ENCODE data around the gene PACSIN1.
A peak's percentile ranks its signal among the peaks of the same experiment; 100 is the strongest.

PACSIN1 gene

GRCh38 chr6:34511915-34512737 lies 46.2 kb downstream of the PACSIN1 start:
- no peak overlapping the region for H3K4ac ChIP-seq (ENCODE audit: low read depth, low read length)
- H4K12ac ChIP-seq (ENCODE audit: low read depth, low read length): no peak overlapping the region
- H3K4me3 ChIP-seq (ENCODE audit: low read depth, low read length): peak overlapping the region; percentile 8
- no peak overlapping the region for H2BK5ac ChIP-seq (ENCODE audit: low read depth, low read length, poor library complexity)
- no peak overlapping the region for H4K91ac ChIP-seq (ENCODE audit: low read depth, low read length)
- peaks cover 0 to 2% of the 10 kb centered on the region in 2 experiments for H3K4me1 ChIP-seq (ENCODE audit: control insufficient read depth in 1 of 2, insufficient read depth in 2 of 2, low read length in 2 of 2)
- no peaks in the 10 kb centered on the region for H3K79me2 ChIP-seq (ENCODE audit: control insufficient read depth, insufficient read depth, low read length, poor library complexity)
- H3K36me3 ChIP-seq (ENCODE audit: control insufficient read depth in 1 of 2, insufficient read depth in 2 of 2, low read length in 2 of 2): no peaks in the 10 kb centered on the region
- peaks cover 10% of the 10 kb centered on the region for H3K27me3 ChIP-seq (ENCODE audit: insufficient read depth, low read length)
- H3K14ac ChIP-seq (ENCODE audit: low read length): no peak overlapping the region
- no peak overlapping the region for H3K18ac ChIP-seq (ENCODE audit: low read length)
- H2BK12ac ChIP-seq (ENCODE audit: low read length): no peak overlapping the region
- H3K23ac ChIP-seq (ENCODE audit: low read length): no peak overlapping the region
- H3K4me2 ChIP-seq (ENCODE audit: low read length): no peak overlapping the region
- DNase-seq: no peak
- no peak overlapping the region for H3K9ac ChIP-seq (ENCODE audit: low read length)
- no peak overlapping the region for H4K8ac ChIP-seq (ENCODE audit: low read depth, low read length)
- H2AK5ac ChIP-seq (ENCODE audit: low read length): no peak overlapping the region
- no peak overlapping the region for H2BK120ac ChIP-seq (ENCODE audit: insufficient read depth, low read length, poor library complexity)
- H2AFZ ChIP-seq (ENCODE audit: insufficient read depth, low read length, poor library complexity): no peak overlapping the region
- no peaks in the 10 kb centered on the region for H3K79me1 ChIP-seq (ENCODE audit: low read length)
- H3K27ac ChIP-seq (ENCODE audit: low read depth, low read length): no peak overlapping the region
- no peaks in the 10 kb centered on the region for H3K9me3 ChIP-seq (ENCODE audit: insufficient read depth, low read depth, low read length)
- WGBS (ENCODE audit: extremely low coverage, insufficient coverage, insufficient read length): no CpG with 5 or more reads among the region's 12 CpGs

- no peak overlapping the region for H3K4ac ChIP-seq (ENCODE audit: low read depth, low read length)
- no peak overlapping the region for H2BK5ac ChIP-seq (ENCODE audit: low read depth, low read length, poor library complexity)
- no peak overlapping the region for H2BK12ac ChIP-seq (ENCODE audit: low read length)
- H2AFZ ChIP-seq (ENCODE audit: insufficient read depth, low read length, poor library complexity): no peak overlapping the region
- no peak overlapping the region for H3K9ac ChIP-seq (ENCODE audit: low read length)
- H3K4me1 ChIP-seq (ENCODE audit: control insufficient read depth in 1 of 2, insufficient read depth in 2 of 2, low read length in 2 of 2): peaks cover 0 to 2% of the 10 kb centered on the region in 2 experiments
- DNase-seq: no peak
- no peak overlapping the region for H2BK120ac ChIP-seq (ENCODE audit: insufficient read depth, low read length, poor library complexity)
- H3K23ac ChIP-seq (ENCODE audit: low read length): no peak overlapping the region
- H3K27ac ChIP-seq (ENCODE audit: low read depth, low read length): no peak overlapping the region
- H4K12ac ChIP-seq (ENCODE audit: low read depth, low read length): no peak overlapping the region
- no peaks in the 10 kb centered on the region for H3K79me2 ChIP-seq (ENCODE audit: control insufficient read depth, insufficient read depth, low read length, poor library complexity)
- no peak overlapping the region for H3K14ac ChIP-seq (ENCODE audit: low read length)
- no peak overlapping the region for H4K91ac ChIP-seq (ENCODE audit: low read depth, low read length)
- no peak overlapping the region for H2AK5ac ChIP-seq (ENCODE audit: low read length)
- no peak overlapping the region for H3K4me2 ChIP-seq (ENCODE audit: low read length)
- no CpG with 5 or more reads among the region's 5 CpGs for WGBS (ENCODE audit: extremely low coverage, insufficient coverage, insufficient read length)
- H4K8ac ChIP-seq (ENCODE audit: low read depth, low read length): no peak overlapping the region
- H3K27me3 ChIP-seq (ENCODE audit: insufficient read depth, low read length): peaks cover 10% of the 10 kb centered on the region
- H3K4me3 ChIP-seq (ENCODE audit: low read depth, low read length): no peak overlapping the region
- H3K36me3 ChIP-seq (ENCODE audit: control insufficient read depth in 1 of 2, insufficient read depth in 2 of 2, low read length in 2 of 2): no peaks in the 10 kb centered on the region
- no peak overlapping the region for H3K18ac ChIP-seq (ENCODE audit: low read length)
- no peaks in the 10 kb centered on the region for H3K9me3 ChIP-seq (ENCODE audit: insufficient read depth, low read depth, low read length)
- H3K79me1 ChIP-seq (ENCODE audit: low read length): no peaks in the 10 kb centered on the region
Measured at GRCh38 chr6:34512738-34513115, 46.9 kb downstream of the PACSIN1 start.

- Histone ChIP-seq H3K23ac (ENCODE audit: low read length) (no peak overlapping the region), H3K79me1 (ENCODE audit: low read length) (no peaks in the 10 kb centered on the region), H3K36me3 (ENCODE audit: control insufficient read depth in 1 of 2, insufficient read depth in 2 of 2, low read length in 2 of 2) (no peaks in the 10 kb centered on the region), H2AFZ (ENCODE audit: insufficient read depth, low read length, poor library complexity) (no peak overlapping the region), H4K12ac (ENCODE audit: low read depth, low read length) (no peak overlapping the region), H3K27ac (ENCODE audit: low read depth, low read length) (no peak overlapping the region), H3K4ac (ENCODE audit: low read depth, low read length) (no peak overlapping the region), H3K79me2 (ENCODE audit: control insufficient read depth, insufficient read depth, low read length, poor library complexity) (no peaks in the 10 kb centered on the region), H2AK5ac (ENCODE audit: low read length) (no peak overlapping the region), H4K91ac (ENCODE audit: low read depth, low read length) (no peak overlapping the region), H3K9ac (ENCODE audit: low read length) (no peak overlapping the region), H3K14ac (ENCODE audit: low read length) (no peak overlapping the region), H2BK5ac (ENCODE audit: low read depth, low read length, poor library complexity) (no peak overlapping the region), H2BK12ac (ENCODE audit: low read length) (no peak overlapping the region), H4K8ac (ENCODE audit: low read depth, low read length) (no peak overlapping the region), H3K9me3 (ENCODE audit: insufficient read depth, low read depth, low read length) (no peaks in the 10 kb centered on the region), H3K4me1 (ENCODE audit: control insufficient read depth in 1 of 2, insufficient read depth in 2 of 2, low read length in 2 of 2) (peaks cover 0 to 2% of the 10 kb centered on the region in 2 experiments), H3K27me3 (ENCODE audit: insufficient read depth, low read length) (peaks cover 10% of the 10 kb centered on the region), H3K4me3 (ENCODE audit: low read depth, low read length) (no peak overlapping the region), H2BK120ac (ENCODE audit: insufficient read depth, low read length, poor library complexity) (no peak overlapping the region), H3K4me2 (ENCODE audit: low read length) (no peak overlapping the region), H3K18ac (ENCODE audit: low read length) (no peak overlapping the region)
- no peak for DNase-seq
- WGBS (ENCODE audit: extremely low coverage, insufficient coverage, insufficient read length): no CpG with 5 or more reads among the region's 4 CpGs
Measured at GRCh38 chr6:34513646-34514045, 47.8 kb downstream of the PACSIN1 start.

- H3K79me1 ChIP-seq (ENCODE audit: low read length): no peaks in the 10 kb centered on the region
- no peak overlapping the region for H3K4me3 ChIP-seq (ENCODE audit: low read depth, low read length)
- H4K12ac ChIP-seq (ENCODE audit: low read depth, low read length): no peak overlapping the region
- H3K4ac ChIP-seq (ENCODE audit: low read depth, low read length): no peak overlapping the region
- no peak overlapping the region for H3K14ac ChIP-seq (ENCODE audit: low read length)
- no CpG with 5 or more reads among the region's 8 CpGs for WGBS (ENCODE audit: extremely low coverage, insufficient coverage, insufficient read length)
- H3K4me2 ChIP-seq (ENCODE audit: low read length): no peak overlapping the region
- H2BK5ac ChIP-seq (ENCODE audit: low read depth, low read length, poor library complexity): no peak overlapping the region
- no peak overlapping the region for H4K91ac ChIP-seq (ENCODE audit: low read depth, low read length)
- no peak overlapping the region for H2AFZ ChIP-seq (ENCODE audit: insufficient read depth, low read length, poor library complexity)
- no peak overlapping the region for H3K18ac ChIP-seq (ENCODE audit: low read length)
- no peak for DNase-seq
- no peak overlapping the region for H2AK5ac ChIP-seq (ENCODE audit: low read length)
- H3K9ac ChIP-seq (ENCODE audit: low read length): no peak overlapping the region
- no peak overlapping the region for H2BK12ac ChIP-seq (ENCODE audit: low read length)
- no peak overlapping the region for H3K27ac ChIP-seq (ENCODE audit: low read depth, low read length)
- H4K8ac ChIP-seq (ENCODE audit: low read depth, low read length): no peak overlapping the region
- no peaks in the 10 kb centered on the region for H3K79me2 ChIP-seq (ENCODE audit: control insufficient read depth, insufficient read depth, low read length, poor library complexity)
- H3K36me3 ChIP-seq (ENCODE audit: control insufficient read depth in 1 of 2, insufficient read depth in 2 of 2, low read length in 2 of 2): no peaks in the 10 kb centered on the region
- H3K4me1 ChIP-seq (ENCODE audit: control insufficient read depth in 1 of 2, insufficient read depth in 2 of 2, low read length in 2 of 2): peaks cover 0 to 2% of the 10 kb centered on the region in 2 experiments
- H3K9me3 ChIP-seq (ENCODE audit: insufficient read depth, low read depth, low read length): no peaks in the 10 kb centered on the region
- H2BK120ac ChIP-seq (ENCODE audit: insufficient read depth, low read length, poor library complexity): no peak overlapping the region
- peaks cover 10% of the 10 kb centered on the region for H3K27me3 ChIP-seq (ENCODE audit: insufficient read depth, low read length)
- no peak overlapping the region for H3K23ac ChIP-seq (ENCODE audit: low read length)
Measured at GRCh38 chr6:34514112-34514511, 48.2 kb downstream of the PACSIN1 start.

Data from trophoblast cell (in vitro differentiated cells and primary cell).